GM21576 (cell line): ENCODE results near the gene FAM219B.
"Not testable (repeated sequence)": the region's sequence is repeated elsewhere in the genome, so short reads cannot be mapped to it uniquely, and the experiment has no call there.

ENCODE experiments used
- ATAC-seq: cut with Tn5 transposase; IDR thresholded peaks from one replicate; pipeline ENCODE4 v1.9.1; 2021; ENCODE audit warnings: mild to moderate bottlenecking, moderate library complexity; ENCODE audit not compliant: unreplicated experiment

FAM219B gene

DNA sequence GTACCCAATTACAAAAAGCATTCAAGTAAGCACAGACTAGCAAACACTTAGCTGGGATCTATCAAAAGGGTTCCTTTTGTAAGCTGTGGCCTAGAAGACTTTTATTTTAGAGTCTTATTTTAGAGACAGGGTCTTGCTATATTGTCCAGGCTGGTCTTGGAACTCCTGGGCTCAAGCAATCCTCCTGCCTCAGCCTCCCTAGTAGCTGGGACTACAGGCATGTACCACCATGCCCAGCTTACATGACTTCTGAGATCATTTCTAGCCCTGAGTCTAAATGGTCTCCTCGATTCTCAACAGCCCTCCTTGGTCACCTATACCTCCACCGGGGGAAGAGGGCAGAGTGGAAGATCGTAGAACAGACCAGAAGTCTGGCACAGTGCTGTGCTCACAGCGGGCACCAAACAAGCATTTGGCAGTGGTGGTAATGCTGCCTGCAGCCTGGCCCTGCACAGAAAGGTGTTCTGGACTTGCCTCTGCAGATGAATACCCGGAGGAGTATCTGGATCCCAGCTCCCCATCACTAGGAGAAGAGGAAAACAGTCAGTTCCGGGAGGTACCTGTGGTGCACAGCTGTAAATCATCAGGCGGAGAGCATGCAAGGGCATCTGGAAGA lies 2.4 kb downstream of the FAM219B start:
- ATAC-seq = no peak

DNA sequence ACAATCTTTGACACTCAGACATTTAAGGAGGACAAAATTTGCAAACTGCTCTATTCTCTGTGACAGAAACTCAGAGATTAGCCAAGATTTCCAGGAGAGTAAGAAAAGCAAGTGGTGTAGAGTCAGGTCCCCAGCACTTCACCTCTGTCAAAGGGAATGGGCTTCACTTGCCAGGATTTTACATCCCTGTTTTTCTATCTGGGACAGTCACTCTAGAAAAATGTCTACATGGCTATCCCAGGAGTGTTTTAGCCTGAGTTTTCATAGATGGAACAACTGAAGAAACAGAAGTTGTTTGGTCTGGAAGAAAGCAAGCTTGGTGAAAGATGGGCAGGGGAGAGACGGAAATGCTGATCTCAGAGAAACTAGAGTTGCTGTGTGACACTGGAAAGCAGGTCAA lies 3.0 kb downstream of the FAM219B start:
- no peak for ATAC-seq

DNA sequence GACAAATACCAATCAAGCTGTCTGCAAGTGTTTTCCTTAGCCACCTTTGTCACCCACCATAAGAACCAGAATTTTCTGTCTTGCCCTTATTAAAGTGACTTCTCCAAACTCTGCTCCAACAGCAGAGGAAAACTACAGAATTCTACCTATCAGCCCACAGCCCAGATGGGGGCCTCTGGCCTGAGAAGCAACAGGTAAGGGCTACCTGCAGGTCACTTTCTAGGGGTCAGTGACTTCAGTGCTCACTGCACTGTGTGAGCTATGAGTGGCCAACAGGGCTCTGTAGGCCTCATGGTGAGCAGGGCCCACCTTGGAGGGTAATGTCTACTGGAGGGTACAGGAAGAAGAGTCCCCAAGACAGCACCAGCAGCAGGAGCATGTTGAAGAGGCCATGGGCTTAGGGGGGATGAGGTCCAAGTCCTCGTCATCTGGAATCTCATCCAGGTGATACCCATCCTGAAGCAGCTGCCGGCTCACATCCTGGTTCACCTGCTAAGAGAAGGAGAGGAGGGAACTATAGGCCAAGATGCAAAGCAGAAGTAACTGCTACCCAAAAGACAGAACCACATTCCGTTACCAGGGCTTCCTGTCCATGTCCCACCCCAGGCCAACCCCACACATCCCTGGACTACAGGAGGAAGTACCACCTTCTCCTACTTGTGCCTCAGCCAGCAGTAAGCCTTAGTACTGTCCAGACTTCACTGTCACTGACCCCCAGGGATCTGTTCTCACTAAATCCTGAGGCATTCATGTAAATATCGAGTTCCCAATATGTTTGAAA lies 4.2 kb downstream of the FAM219B start:
- no peak for ATAC-seq

DNA sequence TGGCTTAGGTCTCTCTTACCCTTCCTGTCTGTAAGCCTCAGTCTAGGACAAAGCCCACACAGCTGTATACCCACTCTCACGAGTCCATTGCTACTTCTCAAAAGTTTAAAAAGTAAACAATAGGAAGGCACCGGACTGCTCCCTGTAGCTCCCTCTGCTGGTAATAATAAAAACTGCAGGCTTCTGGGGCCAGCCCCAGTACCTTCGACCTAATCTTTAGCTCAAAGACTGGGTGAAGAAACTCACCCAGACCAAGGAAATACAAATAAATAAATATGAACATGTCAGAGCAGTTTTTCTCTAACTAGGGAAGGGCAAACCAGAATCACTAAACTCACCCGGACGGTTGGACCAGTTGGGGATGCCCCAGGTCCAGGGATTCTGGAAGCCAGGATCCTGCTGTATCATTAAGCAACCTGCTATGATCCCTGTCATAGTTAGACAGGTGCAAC lies 5.0 kb downstream of the FAM219B start:
- ATAC-seq = no peak

DNA sequence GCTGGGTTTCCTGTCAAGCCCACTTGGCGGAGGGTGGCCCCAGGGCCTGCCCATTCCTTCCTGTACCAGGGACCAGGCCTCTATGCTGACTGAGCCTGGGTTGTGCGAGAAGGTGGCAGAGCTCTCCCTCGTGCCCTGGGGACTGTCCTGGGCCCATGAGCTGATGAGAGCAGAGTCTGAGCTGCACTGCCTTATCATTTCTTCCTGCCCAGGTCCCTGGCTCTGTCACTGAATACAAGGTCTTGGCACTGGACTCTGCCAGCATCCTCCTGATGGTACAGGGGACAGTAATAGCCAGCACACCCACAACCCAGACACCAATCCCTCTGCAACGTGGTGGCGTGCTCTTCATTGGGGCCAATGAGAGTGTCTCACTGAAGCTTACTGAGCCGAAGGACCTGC lies 9.3 kb downstream of the FAM219B start:
- ATAC-seq = no peak

DNA sequence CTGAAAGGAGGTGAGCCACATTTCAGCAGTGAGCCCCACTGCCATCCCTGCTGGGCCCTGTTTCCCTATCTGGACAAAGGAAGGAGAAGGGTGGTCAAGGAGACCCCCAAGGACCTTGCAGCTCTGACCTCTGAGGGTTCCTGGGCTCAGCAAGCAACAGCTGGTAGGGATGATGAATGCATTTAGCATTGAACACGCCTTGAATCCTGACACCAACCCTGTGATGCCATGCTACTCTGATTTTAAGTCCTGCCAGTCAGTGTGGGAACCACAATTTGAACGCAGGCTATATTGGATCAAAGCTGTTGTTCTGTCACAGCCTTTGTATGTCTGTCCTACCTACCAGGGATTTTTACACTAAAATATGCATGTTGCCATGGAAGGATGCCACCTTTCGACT lies 10.3 kb downstream of the FAM219B start:
- ATAC-seq = no peak

DNA sequence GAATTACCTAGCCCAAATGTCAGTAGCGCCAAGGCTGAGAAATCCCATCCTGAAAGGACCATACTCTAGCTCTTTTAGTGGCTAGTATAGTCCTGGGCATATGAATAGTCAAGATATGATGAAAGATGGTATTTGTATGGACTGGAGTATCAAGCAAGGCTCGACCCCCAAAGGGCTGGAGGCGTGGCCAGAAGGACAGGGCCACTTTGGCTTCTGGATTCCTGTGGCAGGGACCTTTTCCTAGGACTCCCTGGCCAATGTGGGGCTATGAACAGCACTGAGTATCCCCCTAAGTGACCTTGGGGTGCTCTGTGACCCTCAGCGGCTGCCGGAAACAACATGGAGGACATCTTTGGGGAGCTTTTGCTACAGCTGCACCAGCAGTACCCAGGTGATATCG lies 10.8 kb downstream of the FAM219B start:
- ATAC-seq = no peak

DNA sequence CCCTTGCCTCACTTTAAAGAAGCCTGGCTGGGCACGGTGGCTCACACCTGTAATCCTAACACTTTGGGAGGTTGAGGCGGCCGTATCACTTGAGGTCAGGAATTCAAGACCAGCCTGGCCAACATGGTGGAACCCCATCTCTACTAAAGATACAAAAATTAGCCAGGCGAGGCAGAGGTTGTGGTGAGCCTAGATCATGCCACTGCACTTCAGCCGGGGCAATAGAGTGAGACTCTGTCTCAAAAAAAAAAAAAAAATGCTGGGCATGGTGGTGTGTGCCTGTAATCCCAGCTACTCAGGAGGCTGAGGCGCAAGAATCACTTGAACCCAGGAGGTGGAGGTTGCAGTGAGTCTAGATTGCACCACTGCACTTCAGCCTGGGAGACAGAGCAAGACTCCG lies 12.3 kb downstream of the FAM219B start:
- not testable (repeated sequence) for ATAC-seq

DNA sequence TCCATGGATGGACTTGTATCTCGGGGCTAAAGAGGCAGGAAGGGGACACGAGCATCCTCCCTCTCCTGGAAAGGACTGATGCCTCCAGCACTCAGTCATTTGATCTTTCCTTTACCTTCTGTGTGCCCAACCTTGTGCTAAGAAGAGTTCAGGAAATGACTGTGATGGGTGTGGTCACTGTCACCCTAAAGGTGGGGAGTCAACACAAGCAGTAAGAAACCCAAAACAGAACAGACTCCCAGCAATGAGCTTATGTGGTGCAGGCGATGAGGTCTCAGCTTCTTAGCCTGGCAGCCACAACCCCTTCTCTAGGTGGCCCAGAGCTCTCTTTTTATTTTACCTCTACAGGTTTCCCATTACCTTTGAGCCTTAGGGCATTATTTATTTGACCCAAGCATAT lies 13.0 kb downstream of the FAM219B start:
- no peak for ATAC-seq

DNA sequence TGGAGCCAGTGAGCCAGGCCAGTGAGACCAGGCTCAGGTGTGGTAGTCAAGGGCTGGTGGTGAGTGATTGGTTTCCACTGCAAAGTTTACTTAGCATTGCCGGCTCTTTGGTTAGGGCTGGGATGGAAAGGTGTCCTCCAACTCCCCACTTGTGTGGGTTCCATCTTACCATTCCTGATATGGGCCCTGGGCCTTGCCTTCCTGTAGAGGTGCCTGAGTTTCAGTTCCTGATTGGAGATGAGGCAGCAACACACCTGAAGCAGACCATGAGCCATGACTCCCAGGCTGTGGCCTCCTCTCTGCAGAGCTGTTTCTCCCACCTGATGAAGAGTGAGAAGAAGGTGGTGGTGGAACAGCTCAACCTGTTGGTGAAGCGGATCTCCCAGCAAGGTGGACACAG lies 13.7 kb downstream of the FAM219B start:
- ATAC-seq = no peak

DNA sequence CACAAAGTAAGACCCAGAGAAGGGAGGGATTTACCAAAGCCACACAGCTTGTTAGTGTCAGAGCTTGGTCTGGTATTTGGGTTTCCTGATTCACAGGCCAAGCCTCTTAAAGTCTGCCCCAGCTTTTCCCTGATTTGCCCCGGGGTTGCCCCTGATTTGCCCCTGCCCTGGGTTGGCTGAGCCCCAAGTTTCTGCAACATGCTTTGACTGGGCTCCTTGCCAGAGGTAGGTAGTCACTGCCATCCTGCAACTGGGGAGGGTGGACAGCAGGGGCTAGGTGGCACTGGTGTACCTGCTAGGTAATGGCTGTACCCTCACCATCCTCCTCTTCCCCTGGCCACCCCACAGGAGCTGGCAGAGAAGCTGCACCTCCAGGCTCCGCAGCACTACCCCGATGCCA lies 14.3 kb downstream of the FAM219B start:
- no peak for ATAC-seq

DNA sequence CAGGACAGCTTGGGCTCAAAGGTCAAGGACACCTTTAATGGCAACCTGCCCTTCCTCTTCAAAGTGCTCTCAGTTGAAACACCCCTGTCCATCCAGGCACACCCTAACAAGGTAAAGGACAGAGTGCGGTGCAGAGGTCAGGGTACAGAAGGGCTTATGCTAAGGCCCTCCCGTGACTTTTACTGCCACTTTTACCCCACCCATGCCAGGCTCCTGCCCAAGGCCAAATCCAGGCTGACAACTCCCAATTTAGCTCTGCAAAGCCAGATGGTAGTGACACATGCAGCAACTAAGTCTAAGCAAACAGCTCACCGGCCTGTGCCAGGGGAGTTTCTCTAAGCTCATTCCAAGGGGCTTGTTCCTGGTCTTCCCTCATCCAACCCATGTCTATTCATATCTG lies 15.2 kb downstream of the FAM219B start:
- ATAC-seq = no peak

DNA sequence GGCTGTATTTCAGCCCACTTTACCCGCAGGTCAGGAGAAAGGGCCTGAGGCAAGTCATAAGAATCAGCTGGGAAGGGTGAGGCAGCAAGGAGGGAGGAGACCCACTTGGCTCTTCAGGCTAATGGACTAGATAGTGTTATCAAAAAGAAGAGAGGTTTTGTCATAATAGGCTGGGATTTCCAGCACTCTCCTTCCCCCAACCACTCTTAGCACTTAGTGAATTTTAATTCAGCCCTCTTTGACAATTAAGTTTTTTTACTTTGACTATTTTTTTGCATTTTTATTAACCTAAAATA lies 16.0 kb downstream of the FAM219B start:
- ATAC-seq = no peak

DNA sequence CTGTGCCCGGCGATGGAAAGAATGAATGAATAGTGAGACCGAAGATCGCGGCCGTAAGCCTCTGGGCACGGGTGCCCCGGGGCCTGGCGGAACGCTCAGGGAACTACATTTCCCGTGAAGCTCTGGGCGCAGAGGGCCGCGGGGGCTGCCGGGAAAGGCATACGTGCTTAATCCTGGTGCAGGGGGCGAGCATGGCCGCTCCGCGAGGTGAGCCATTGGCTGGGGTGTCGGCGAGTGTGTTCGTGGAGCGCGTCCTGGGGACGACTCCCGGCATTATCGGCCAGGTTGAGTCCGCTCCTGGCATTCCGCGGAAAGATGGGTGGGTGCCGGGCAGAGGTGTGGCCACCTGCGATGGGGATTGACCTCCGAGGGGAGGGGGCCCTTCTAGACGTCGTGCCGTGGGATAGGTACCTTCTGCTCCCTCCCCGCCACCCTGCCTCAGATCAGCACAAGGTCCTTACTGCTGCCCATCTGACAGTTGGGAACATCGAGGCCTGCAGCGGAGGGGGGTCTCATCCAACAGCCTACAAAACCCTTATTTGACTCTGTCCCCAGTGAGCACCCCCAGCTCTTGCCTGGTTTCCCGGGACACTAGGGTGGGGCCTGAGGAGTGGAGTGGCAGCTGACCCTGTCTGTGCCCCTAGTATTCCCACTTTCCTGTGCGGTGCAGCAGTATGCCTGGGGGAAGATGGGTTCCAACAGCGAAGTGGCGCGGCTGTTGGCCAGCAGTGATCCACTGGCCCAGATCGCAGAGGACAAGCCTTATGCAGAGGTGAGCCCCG lies 16.6 kb downstream of the FAM219B start, which contains the start of gene MPI:
Gene MPI (plus strand): TSS at position 160 of the 782 bp plus-strand sequence. CDS start 32 bp downstream, at position 192.
- peak; percentile 93 for ATAC-seq

DNA sequence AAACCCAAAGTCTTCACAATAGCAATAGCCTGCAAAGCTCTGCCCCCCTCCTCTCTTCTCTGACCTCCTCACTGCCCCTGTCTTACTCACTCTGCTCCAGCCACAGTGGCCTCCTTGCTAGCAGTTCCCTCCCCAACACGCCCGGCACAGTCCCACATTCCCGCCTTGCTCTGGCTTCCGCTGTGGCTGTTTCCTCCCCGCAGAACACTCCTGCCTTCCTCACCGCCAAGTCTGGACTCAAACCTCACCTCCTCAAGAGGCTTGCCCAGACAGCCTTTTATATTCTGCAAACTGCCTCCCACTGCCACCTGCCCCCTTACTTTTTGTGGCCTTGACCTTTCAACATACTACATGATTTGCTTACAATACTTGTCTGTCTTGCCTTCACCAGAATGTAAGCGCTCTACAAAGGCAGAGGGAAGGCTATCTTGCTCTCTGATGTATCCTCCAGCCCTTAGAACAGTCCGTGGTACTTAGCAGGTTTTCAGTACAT lies 17.2 kb downstream of the FAM219B start:
- peak; percentile 16 for ATAC-seq

DNA sequence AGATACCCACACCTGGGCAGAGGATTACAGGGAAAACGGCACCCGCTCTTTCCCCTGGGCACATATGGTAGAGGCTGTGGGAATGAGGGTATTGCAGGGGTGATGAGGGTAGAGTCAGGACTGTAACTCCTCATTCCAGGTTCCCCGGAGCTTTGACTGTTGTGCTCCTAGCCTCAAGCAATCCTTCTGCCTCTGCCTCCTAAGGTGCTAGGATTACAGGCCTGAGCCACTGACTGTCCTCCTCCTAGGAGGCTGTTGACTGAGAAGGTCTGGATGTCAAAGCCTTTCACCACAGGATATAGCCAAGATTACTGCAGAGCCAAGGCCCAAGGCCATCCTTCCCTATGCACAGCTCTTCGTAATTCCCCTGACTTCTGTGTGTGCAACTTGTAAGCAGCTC lies 17.9 kb downstream of the FAM219B start:
- ATAC-seq = no peak

DNA sequence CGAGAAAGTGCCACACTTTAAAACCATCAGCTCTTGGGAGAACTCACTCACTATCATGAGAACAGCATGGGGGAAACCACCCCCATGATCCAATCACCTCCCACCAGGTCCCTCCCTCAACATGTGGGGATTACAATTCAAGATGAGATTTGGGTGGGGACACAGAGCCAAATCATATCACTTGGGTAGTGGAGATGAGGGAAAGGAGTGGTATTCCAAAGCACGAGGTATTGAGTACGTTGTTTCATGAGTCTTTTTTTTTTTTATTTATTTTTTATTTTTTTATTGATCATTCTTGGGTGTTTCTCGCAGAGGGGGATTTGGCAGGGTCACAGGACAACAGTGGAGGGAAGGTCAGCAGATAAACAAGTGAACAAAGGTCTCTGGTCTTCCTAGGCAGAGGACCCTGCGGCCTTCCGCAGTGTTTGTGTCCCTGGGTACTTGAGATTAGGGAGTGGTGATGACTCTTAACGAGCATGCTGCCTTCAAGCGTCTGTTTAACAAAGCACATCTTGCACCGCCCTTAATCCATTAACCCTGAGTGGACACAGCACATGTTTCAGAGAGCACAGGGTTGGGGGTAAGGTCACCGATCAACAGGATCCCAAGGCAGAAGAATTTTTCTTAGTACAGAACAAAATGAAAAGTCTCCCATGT lies 19.0 kb downstream of the FAM219B start:
- not testable (repeated sequence) for ATAC-seq

DNA sequence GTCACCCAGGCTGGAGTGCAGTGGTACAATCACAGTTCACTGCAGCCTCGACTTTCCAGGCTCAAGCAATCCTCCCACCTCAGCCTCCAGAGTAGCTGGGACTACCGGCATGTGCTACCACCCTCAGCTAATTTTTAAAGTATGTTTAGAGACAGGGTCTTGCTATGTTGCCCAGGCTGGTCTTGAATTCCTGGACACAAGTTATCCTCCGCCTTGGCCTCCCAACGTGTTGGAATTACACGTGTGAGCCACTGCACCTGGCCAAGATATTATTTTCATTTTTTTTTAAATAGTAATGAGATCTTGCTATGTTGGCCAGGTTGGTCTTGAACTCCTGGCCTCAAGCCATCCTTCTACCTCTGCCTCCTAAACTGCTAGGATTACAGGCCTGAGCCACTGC lies 21.2 kb downstream of the FAM219B start:
- ATAC-seq = no peak

DNA sequence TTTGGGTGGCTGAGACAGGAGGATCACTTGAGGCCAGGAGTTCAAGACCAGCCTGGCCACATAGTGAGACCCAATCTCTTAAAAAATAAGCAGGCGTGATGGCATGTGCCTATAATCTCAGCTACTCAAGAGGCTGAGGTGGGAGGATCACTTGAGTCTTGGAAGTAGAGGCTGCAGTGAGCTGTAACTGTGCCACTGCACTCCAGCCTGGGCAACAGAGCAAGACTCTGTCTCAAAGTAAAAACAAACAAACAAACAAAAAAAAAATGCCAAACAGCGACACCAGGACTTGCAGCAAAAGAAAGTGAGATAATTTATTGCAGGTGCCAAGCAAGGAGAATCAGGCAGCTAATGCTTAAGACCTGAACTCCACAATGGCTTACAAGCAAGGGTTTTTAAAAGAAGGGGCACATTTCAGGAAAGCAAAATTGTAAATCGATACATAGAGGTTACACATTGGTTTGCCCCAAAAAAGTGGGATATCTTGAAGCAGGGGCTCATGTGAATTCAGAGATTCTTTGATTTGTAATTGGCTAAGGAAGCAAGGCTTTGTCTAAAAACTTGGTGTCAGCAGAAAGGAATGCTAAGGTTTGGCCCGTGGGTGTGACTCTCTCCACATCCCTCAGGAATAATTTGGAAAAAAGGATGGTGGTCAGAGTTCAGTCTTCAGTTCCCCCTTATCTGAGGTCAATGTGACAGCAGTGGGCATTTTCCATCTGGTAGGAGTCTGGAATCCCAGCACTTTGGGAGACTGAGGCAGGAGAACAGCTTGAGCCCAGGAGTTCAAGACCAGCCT lies 22.0 kb downstream of the FAM219B start:
- no peak for ATAC-seq

DNA sequence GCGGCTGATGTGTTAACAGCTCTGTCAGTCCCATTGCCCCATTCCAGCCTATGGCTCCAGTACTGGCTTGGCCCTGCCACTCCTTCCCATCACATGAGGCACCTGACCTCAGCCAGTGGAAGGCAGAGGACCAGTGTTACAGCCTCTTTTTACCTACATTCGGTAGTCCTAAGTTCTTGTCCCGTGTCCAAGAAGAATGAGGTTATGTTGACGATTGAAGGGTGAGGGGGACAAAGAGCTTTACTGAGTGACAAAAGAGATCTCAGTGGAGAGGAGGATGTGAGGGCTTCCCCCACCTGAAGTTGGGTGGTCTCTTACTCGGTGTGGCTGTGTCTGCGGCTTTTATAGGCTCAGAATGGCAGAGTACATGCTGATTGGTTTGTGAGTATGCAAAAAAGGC lies 24.1 kb downstream of the FAM219B start:
- ATAC-seq = no peak
